Measurements from ENCODE around the gene EFHC1.

DNA sequence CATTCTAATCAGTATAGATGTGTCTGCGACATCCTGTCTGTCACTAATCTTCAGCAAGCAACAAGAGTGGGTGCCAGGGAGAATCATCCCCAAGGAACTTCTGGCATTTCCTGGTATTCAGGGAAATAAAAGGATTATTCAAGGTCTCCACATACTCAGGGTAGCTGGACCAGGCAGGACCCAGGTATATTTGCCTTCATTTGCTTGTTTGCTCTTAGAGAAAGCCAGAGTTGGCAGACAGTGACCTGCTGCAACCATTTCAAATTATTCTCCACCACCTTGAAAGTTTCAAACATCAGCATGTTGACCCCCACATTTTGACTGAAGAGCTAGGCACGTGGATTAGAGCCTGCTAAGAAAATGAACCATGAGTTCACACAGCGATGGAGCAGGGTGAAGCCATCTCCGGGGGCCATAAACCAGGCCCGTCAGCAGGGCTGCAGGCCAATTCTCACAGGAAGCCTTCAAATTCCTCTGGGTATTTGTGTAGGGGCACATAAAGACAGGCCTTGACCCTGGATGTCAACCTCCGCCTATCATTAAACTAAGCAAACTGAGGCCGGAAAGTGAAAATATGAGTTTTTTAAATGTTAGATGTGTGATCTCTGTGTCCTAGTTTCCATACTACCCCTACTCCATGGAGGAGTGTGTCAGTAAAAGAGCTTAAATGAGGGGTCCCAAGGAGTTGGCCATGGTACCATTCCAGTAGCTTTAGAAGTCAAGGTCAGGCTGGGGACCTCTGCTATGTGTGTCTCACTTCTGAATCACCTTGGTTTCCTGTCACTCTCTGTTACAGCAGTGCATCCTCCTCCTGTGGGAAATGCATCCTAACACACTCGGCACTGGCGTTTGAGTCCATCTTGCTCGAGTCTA lies 123.8 kb downstream of the EFHC1 start:
- TF ChIP-seq, protein P1, sequence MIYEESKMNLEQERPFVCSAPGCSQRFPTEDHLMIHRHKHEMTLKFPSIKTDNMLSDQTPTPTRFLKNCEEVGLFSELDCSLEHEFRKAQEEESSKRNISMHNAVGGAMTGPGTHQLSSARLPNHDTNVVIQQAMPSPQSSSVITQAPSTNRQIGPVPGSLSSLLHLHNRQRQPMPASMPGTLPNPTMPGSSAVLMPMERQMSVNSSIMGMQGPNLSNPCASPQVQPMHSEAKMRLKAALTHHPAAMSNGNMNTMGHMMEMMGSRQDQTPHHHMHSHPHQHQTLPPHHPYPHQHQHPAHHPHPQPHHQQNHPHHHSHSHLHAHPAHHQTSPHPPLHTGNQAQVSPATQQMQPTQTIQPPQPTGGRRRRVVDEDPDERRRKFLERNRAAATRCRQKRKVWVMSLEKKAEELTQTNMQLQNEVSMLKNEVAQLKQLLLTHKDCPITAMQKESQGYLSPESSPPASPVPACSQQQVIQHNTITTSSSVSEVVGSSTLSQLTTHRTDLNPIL (CRISPR knock-in tag; IDR thresholded peaks at IDR 0.05; ENCODE audit: low read depth) = no peak
- TF ChIP-seq ZFP3 (CRISPR knock-in tag; IDR thresholded peaks at IDR 0.05) (no peak), ZC3H10 (CRISPR knock-in tag; IDR thresholded peaks at IDR 0.05) (no peak), ZNF70 (CRISPR knock-in tag; IDR thresholded peaks at IDR 0.05) (no peak)
- TF ChIP-seq, protein P2, sequence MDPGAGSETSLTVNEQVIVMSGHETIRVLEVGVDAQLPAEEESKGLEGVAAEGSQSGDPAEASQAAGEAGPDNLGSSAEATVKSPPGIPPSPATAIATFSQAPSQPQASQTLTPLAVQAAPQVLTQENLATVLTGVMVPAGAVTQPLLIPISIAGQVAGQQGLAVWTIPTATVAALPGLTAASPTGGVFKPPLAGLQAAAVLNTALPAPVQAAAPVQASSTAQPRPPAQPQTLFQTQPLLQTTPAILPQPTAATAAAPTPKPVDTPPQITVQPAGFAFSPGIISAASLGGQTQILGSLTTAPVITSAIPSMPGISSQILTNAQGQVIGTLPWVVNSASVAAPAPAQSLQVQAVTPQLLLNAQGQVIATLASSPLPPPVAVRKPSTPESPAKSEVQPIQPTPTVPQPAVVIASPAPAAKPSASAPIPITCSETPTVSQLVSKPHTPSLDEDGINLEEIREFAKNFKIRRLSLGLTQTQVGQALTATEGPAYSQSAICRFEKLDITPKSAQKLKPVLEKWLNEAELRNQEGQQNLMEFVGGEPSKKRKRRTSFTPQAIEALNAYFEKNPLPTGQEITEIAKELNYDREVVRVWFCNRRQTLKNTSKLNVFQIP (CRISPR knock-in tag; IDR thresholded peaks at IDR 0.05; ENCODE audit: borderline replicate concordance, low read depth) = no peak
- TF ChIP-seq, protein P3, sequence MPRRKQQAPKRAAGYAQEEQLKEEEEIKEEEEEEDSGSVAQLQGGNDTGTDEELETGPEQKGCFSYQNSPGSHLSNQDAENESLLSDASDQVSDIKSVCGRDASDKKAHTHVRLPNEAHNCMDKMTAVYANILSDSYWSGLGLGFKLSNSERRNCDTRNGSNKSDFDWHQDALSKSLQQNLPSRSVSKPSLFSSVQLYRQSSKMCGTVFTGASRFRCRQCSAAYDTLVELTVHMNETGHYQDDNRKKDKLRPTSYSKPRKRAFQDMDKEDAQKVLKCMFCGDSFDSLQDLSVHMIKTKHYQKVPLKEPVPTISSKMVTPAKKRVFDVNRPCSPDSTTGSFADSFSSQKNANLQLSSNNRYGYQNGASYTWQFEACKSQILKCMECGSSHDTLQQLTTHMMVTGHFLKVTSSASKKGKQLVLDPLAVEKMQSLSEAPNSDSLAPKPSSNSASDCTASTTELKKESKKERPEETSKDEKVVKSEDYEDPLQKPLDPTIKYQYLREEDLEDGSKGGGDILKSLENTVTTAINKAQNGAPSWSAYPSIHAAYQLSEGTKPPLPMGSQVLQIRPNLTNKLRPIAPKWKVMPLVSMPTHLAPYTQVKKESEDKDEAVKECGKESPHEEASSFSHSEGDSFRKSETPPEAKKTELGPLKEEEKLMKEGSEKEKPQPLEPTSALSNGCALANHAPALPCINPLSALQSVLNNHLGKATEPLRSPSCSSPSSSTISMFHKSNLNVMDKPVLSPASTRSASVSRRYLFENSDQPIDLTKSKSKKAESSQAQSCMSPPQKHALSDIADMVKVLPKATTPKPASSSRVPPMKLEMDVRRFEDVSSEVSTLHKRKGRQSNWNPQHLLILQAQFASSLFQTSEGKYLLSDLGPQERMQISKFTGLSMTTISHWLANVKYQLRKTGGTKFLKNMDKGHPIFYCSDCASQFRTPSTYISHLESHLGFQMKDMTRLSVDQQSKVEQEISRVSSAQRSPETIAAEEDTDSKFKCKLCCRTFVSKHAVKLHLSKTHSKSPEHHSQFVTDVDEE (CRISPR knock-in tag; IDR thresholded peaks at IDR 0.05) = no peak
- TF ChIP-seq, protein P4, sequence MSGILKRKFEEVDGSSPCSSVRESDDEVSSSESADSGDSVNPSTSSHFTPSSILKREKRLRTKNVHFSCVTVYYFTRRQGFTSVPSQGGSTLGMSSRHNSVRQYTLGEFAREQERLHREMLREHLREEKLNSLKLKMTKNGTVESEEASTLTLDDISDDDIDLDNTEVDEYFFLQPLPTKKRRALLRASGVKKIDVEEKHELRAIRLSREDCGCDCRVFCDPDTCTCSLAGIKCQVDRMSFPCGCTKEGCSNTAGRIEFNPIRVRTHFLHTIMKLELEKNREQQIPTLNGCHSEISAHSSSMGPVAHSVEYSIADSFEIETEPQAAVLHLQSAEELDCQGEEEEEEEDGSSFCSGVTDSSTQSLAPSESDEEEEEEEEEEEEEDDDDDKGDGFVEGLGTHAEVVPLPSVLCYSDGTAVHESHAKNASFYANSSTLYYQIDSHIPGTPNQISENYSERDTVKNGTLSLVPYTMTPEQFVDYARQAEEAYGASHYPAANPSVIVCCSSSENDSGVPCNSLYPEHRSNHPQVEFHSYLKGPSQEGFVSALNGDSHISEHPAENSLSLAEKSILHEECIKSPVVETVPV (CRISPR knock-in tag; IDR thresholded peaks at IDR 0.05) = no peak
- TF ChIP-seq, protein P5, sequence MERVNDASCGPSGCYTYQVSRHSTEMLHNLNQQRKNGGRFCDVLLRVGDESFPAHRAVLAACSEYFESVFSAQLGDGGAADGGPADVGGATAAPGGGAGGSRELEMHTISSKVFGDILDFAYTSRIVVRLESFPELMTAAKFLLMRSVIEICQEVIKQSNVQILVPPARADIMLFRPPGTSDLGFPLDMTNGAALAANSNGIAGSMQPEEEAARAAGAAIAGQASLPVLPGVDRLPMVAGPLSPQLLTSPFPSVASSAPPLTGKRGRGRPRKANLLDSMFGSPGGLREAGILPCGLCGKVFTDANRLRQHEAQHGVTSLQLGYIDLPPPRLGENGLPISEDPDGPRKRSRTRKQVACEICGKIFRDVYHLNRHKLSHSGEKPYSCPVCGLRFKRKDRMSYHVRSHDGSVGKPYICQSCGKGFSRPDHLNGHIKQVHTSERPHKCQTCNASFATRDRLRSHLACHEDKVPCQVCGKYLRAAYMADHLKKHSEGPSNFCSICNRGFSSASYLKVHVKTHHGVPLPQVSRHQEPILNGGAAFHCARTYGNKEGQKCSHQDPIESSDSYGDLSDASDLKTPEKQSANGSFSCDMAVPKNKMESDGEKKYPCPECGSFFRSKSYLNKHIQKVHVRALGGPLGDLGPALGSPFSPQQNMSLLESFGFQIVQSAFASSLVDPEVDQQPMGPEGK (CRISPR knock-in tag; IDR thresholded peaks at IDR 0.05; ENCODE audit: borderline replicate concordance) = no peak
